B cell (primary cell): ENCODE results near the gene CCDC57. TPM values are rescaled to one million over a fixed set of nuclear protein-coding genes. Genes with fewer than 3 reads are reported as not detected.

Experiments
- ATAC-seq: fragments of 200-7000 bp; cut with Tn5 transposase; one replicate; pipeline ENCODE4 v1.10.0; 2021; ENCODE audit warnings: low read depth, mild to moderate bottlenecking, moderate number of reproducible peaks, moderate library complexity
- CTCF ChIA-PET: fragments of 350-600 bp; sonication (Branson Sonifier 250); formaldehyde crosslinking; loops from one replicate; lab custom pipeline; 2021; ENCODE audit warnings: antibody characterized with exemption, inconsistent platforms; lab: Charles Lee
- POLR2A ChIA-PET: fragments of 350-600 bp; sonication (Branson Sonifier 250); formaldehyde crosslinking; loops from one replicate; lab custom pipeline; 2021; ENCODE audit warnings: antibody characterized with exemption; lab: Charles Lee
- DNase-seq: peaks from one replicate; pipeline ENCODE4 v3.0.0; 2013
- H2AFZ ChIP-seq: 2 replicates; pipeline ENCODE4 v1.6.1; 2012; ENCODE audit warnings: mild to moderate bottlenecking, low read depth, low read length; ENCODE audit not compliant: insufficient read depth, poor library complexity, severe bottlenecking
- H3K27ac ChIP-seq, 2 donors: 1 replicate in 1 of 2; 2 replicates in 1 of 2; pipeline ENCODE4 v1.5.1; 2012 to 2013; ENCODE audit warnings: low read length in 2 of 2, mild to moderate bottlenecking in 2 of 2, moderate library complexity in 1 of 2
- H3K27me3 ChIP-seq, 4 experiments: fragments of 200-600 bp in 1 of 4; sonication (generic) in 1 of 4; replicated peaks in 1 of 4; 1 replicate in 2 of 4; 2 replicates in 2 of 4; pipeline versions ENCODE4 v1.6.1 to v1.7.0; 2013 to 2016; ENCODE audit warnings: low read length in 3 of 4, mild to moderate bottlenecking in 2 of 4, mixed read lengths in 1 of 4, moderate library complexity in 1 of 4; ENCODE audit not compliant: insufficient read depth in 4 of 4, control insufficient read depth in 3 of 4; ENCODE audit errors: control extremely low read depth in 1 of 4
- H3K36me3 ChIP-seq, 2 experiments: replicated peaks in 1 of 2; 1 replicate in 1 of 2; 2 replicates in 1 of 2; pipeline versions ENCODE4 v1.6.1 to v1.7.1; 2013; ENCODE audit warnings: low read length in 1 of 2; ENCODE audit not compliant: insufficient read depth in 2 of 2, control insufficient read depth in 1 of 2; ENCODE audit errors: control extremely low read depth in 1 of 2, extremely low read depth in 1 of 2
- H3K4me1 ChIP-seq, 2 donors: fragments of 200-600 bp in 1 of 2; sonication (generic) in 1 of 2; 1 replicate in 1 of 2; 2 replicates in 1 of 2; pipeline versions ENCODE4 v1.5.1 to v1.6.1; 2013 to 2017; ENCODE audit warnings: low read length in 2 of 2; ENCODE audit not compliant: control insufficient read depth in 2 of 2, insufficient read depth in 2 of 2
- H3K4me2 ChIP-seq: replicated peaks from 2 replicates; pipeline ENCODE3; 2012; ENCODE audit warnings: mild to moderate bottlenecking, low read depth, low read length; ENCODE audit not compliant: poor library complexity, severe bottlenecking
- H3K4me3 ChIP-seq, 5 experiments: fragments of 200-600 bp in 1 of 5; sonication (generic) in 1 of 5; 1 replicate in 3 of 5; 2 replicates in 2 of 5; pipeline versions ENCODE4 v1.5.1 to v1.7.0; 2011 to 2016; ENCODE audit warnings: low read length in 4 of 5, mild to moderate bottlenecking in 4 of 5, low read depth in 2 of 5, control low read depth in 1 of 5, moderate library complexity in 1 of 5; ENCODE audit not compliant: insufficient read depth in 1 of 5; ENCODE audit errors: control extremely low read depth in 1 of 5, extremely low read depth in 1 of 5
- H3K79me2 ChIP-seq: fragments of 200-600 bp; sonication (generic); one replicate; pipeline ENCODE4 v1.6.0; 2016; ENCODE audit warnings: low read length; ENCODE audit not compliant: control insufficient read depth, insufficient read depth
- H3K9ac ChIP-seq: fragments of 200-600 bp; sonication (generic); 2 replicates; pipeline ENCODE4 v1.6.1; 2017; ENCODE audit warnings: mild to moderate bottlenecking, low read length, moderate library complexity
- H3K9me3 ChIP-seq, 3 donors: one replicate each; pipeline versions ENCODE4 v1.6.1 to v1.7.1; 2013; ENCODE audit warnings: low read length in 2 of 3; ENCODE audit not compliant: control insufficient read depth in 2 of 3, insufficient read depth in 1 of 3; ENCODE audit errors: control extremely low read depth in 1 of 3
- H4K20me1 ChIP-seq: 2 replicates; pipeline ENCODE4 v1.6.0; 2012; ENCODE audit warnings: mild to moderate bottlenecking, low read length; ENCODE audit not compliant: insufficient read depth, control insufficient read depth, poor library complexity, severe bottlenecking
- H3K27ac Mint-ChIP-seq: one replicate; pipeline ENCODE4 v1.8.0; 2021; ENCODE audit warnings: mixed read lengths
- H3K27me3 Mint-ChIP-seq: one replicate; pipeline ENCODE4 v1.8.0; 2021; ENCODE audit warnings: mixed read lengths
- H3K4me1 Mint-ChIP-seq: one replicate; pipeline ENCODE4 v1.8.0; 2021; ENCODE audit warnings: mixed read lengths
- H3K4me3 Mint-ChIP-seq: one replicate; pipeline ENCODE4 v1.8.0; 2021; ENCODE audit warnings: mixed read lengths
- H3K9me3 Mint-ChIP-seq: one replicate; pipeline ENCODE4 v1.8.0; 2022; ENCODE audit warnings: mixed read lengths; ENCODE audit not compliant: insufficient read depth
- EZH2 ChIP-seq: IDR thresholded peaks from 2 replicates; pipeline ENCODE4 v1.6.1; 2012; ENCODE audit warnings: borderline replicate concordance, low read depth, mild to moderate bottlenecking, moderate library complexity, low read length; ENCODE audit not compliant: insufficient read depth, poor library complexity, severe bottlenecking
- WGBS: methylation state at CpG from one replicate; pipeline ENCODE4 v1.1.5; 2013; ENCODE audit warnings: missing lambda C conversion rate; ENCODE audit not compliant: insufficient coverage; 5-methylcytosine and 5-hydroxymethylcytosine counted together
- intact Hi-C: fragments of 100-400 bp; cut with micrococcal nuclease; formaldehyde crosslinking; loops from one replicate; pipeline ENCODE4 v1.10.0; 2022
- polyA plus RNA-seq: library from polyadenylated mRNA; depleted of rRNA; stranded (reverse); fragments of >200 nt; gene quantifications from 2 replicates; pipeline ENCODE4 v1.2.3, GENCODE V29; 2012
- total RNA-seq, 2 donors: library from RNA; stranded (reverse); fragments of 120-200 nt in 1 of 2; gene quantifications; 1 replicate in 1 of 2; 2 replicates in 1 of 2; pipeline versions ENCODE4 v1.2.3 to v1.2.4, GENCODE V29; 2013 to 2022
- TF ChIP-seq, protein P1 (sequence below): fragments of 200-600 bp; IDR thresholded peaks from one replicate; pipeline ENCODE4 v1.8.0; 2022; ENCODE audit warnings: antibody characterized with exemption, mild to moderate bottlenecking

The CCDC57 gene
- total and polyA plus RNA-seq, 2 donors (not counting 1 experiment from before 2014, with no cell fraction given): 49.7 to 67.2 TPM

GRCh38 chr17:82076785-82077591, 135.7 kb downstream of the CCDC57 start:
- Mint-ChIP-seq H3K4me1 (no peaks in the 10 kb centered on the region), H3K9me3 (no peaks in the 10 kb centered on the region), H3K4me3 (no peak overlapping the region), H3K27me3 (no peaks in the 10 kb centered on the region), H3K27ac (no peak overlapping the region)
- Histone ChIP-seq H4K20me1 (no peaks in the 10 kb centered on the region), H3K4me2 (no peak overlapping the region), H2AFZ (no peak overlapping the region), H3K27ac (no peak overlapping the region), H3K9me3 (no peaks in the 10 kb centered on the region), H3K79me2 (no peaks in the 10 kb centered on the region), H3K4me3 (no peak overlapping the region), H3K27me3 (no peaks in the 10 kb centered on the region), H3K36me3 (peaks cover 0 to 15% of the 10 kb centered on the region in 2 experiments), H3K9ac (no peak overlapping the region), H3K4me1 (no peaks in the 10 kb centered on the region)
- ATAC-seq (no peak), DNase-seq (no peak)
- ChIA-PET POLR2A (no interaction called here), CTCF (no interaction called here)
- no peak for TF ChIP-seq EZH2
- TF ChIP-seq, protein P1, sequence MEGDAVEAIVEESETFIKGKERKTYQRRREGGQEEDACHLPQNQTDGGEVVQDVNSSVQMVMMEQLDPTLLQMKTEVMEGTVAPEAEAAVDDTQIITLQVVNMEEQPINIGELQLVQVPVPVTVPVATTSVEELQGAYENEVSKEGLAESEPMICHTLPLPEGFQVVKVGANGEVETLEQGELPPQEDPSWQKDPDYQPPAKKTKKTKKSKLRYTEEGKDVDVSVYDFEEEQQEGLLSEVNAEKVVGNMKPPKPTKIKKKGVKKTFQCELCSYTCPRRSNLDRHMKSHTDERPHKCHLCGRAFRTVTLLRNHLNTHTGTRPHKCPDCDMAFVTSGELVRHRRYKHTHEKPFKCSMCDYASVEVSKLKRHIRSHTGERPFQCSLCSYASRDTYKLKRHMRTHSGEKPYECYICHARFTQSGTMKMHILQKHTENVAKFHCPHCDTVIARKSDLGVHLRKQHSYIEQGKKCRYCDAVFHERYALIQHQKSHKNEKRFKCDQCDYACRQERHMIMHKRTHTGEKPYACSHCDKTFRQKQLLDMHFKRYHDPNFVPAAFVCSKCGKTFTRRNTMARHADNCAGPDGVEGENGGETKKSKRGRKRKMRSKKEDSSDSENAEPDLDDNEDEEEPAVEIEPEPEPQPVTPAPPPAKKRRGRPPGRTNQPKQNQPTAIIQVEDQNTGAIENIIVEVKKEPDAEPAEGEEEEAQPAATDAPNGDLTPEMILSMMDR: no peak
- intact Hi-C loops: no loop called here
- 93% methylated on average over 17 of the region's 21 CpGs for WGBS

DNA sequence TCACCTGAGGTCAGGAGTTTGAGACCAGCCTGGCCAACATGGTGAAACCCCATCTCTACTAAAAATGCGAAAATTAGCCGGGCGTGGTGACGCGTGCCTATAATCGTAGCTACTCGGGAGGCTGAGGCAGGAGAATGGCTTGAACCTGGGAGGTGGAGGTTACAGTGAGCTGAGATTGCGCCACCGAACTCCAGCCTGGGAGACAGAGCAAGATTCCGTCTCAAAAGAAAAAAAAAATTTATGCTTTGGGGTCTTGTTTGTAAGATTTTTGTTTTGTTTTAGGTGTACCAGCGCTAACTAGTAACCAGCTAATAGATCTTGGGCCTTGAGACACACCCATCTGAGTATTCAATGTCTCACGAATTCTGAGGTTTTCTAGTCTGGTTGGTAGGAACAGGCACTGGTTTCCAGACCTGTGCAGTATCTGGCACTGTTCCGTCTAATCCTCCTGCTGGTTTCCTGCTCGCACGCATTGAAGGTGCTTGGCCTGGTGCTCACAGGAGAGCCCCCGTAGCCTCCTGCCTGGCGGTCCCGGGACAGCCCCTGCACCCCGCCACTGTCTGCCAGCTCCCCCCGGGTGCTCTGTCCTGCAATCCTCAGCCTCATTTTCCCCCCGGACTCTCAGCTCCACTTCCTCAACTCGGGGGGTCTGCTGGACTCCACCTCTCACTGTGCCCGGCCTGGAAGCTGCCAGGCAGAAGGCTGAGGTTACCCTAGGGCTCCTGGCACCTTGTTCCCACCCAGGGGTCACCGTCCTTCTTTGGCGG, 136.4 kb downstream of the CCDC57 start:
- ATAC-seq (no peak), DNase-seq (no peak)
- Histone ChIP-seq H3K4me1 (no peaks in the 10 kb centered on the region), H3K9me3 (no peaks in the 10 kb centered on the region), H3K27me3 (no peaks in the 10 kb centered on the region), H3K79me2 (no peaks in the 10 kb centered on the region), H3K4me3 (no peak overlapping the region), H2AFZ (no peak overlapping the region), H3K36me3 (peaks cover 0 to 12% of the 10 kb centered on the region in 2 experiments), H3K27ac (no peak overlapping the region), H4K20me1 (no peaks in the 10 kb centered on the region), H3K4me2 (no peak overlapping the region), H3K9ac (no peak overlapping the region)
- intact Hi-C loops: no loop called here
- ChIA-PET POLR2A (no interaction called here), CTCF (interaction anchor here (0.6 kb wide), 1 partner anchor 140 kb away, joined by 3 read pairs; no protein-coding TSS in a partner anchor)
- H3K4me1 Mint-ChIP-seq: no peaks in the 10 kb centered on the region
- no peaks in the 10 kb centered on the region for H3K27me3 Mint-ChIP-seq
- no peak for TF ChIP-seq EZH2
- TF ChIP-seq, protein P1: no peak
- H3K27ac Mint-ChIP-seq: no peak overlapping the region
- WGBS: 76% methylated on average over 24 of the region's 25 CpGs
- no peaks in the 10 kb centered on the region for H3K9me3 Mint-ChIP-seq
- H3K4me3 Mint-ChIP-seq: no peak overlapping the region
